ENCODE data around the gene RALGPS2. TPM values are rescaled to one million over a fixed set of nuclear protein-coding genes. Genes with fewer than 3 reads are reported as not detected.

RALGPS2 gene
- total and polyA plus RNA-seq, 2 of the 13 experiments (the other 11 are each of a cell fraction or from before 2014, with no cell fraction given) = 15.6 to 36.0 TPM

- TF ChIP-seq ZNF780A (CRISPR knock-in tag; IDR thresholded peaks at IDR 0.05) (no peak), TBX2 (CRISPR knock-in tag; IDR thresholded peaks at IDR 0.05; ENCODE audit: borderline replicate concordance) (peak; percentile 99), ZNF850 (CRISPR knock-in tag; conservative IDR thresholded peaks at IDR 0.05) (no peak), ZNF136 (CRISPR knock-in tag; IDR thresholded peaks at IDR 0.05; ENCODE audit: low read depth) (no peak), MXI1 (IDR thresholded peaks at IDR 0.05; ENCODE audit: borderline replicate concordance, low read depth, low read length) (peak; percentile 42; the same call in 1 of the 3 replicates), RAD51 (IDR thresholded peaks at IDR 0.05; ENCODE audit: borderline replicate concordance) (peak; percentile 37; the same call in 1 of the 2 replicates), ZNF720 (CRISPR knock-in tag; IDR thresholded peaks at IDR 0.05) (no peak), MED1 (CRISPR knock-in tag; IDR thresholded peaks at IDR 0.05) (peak; percentile 74), ZBTB42 (CRISPR knock-in tag; IDR thresholded peaks at IDR 0.05) (no peak), JUN (CRISPR knock-in tag; IDR thresholded peaks at IDR 0.05) (peak; percentile 74; the same call in 1 of the 2 replicates), ZNF644 (CRISPR knock-in tag; IDR thresholded peaks at IDR 0.05; ENCODE audit: low read depth) (0 out of 2 replicates have a peak, but pooled peaks have one; percentile 28), SCMH1 (CRISPR knock-in tag; IDR thresholded peaks at IDR 0.05; ENCODE audit: borderline replicate concordance) (no peak), ZNF232 (CRISPR knock-in tag; IDR thresholded peaks at IDR 0.05; ENCODE audit: borderline replicate concordance) (no peak), NCOR1 (IDR thresholded peaks at IDR 0.05; ENCODE audit: borderline replicate concordance, low read length) (peak; percentile 86; the same call in 1 of the 2 replicates), SIX4 (CRISPR knock-in tag; IDR thresholded peaks at IDR 0.05) (no peak), E2F2 (CRISPR knock-in tag; IDR thresholded peaks at IDR 0.05; ENCODE audit: borderline replicate concordance) (no peak), PAX8 (CRISPR knock-in tag; IDR thresholded peaks at IDR 0.05; ENCODE audit: borderline replicate concordance) (no peak)
- TF ChIP-seq, protein P1, sequence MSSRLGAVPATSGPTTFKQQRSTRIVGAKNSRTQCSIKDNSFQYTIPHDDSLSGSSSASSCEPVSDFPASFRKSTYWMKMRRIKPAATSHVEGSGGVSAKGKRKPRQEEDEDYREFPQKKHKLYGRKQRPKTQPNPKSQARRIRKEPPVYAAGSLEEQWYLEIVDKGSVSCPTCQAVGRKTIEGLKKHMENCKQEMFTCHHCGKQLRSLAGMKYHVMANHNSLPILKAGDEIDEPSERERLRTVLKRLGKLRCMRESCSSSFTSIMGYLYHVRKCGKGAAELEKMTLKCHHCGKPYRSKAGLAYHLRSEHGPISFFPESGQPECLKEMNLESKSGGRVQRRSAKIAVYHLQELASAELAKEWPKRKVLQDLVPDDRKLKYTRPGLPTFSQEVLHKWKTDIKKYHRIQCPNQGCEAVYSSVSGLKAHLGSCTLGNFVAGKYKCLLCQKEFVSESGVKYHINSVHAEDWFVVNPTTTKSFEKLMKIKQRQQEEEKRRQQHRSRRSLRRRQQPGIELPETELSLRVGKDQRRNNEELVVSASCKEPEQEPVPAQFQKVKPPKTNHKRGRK (CRISPR knock-in tag; IDR thresholded peaks at IDR 0.05) = no peak
- TF ChIP-seq, protein P2, sequence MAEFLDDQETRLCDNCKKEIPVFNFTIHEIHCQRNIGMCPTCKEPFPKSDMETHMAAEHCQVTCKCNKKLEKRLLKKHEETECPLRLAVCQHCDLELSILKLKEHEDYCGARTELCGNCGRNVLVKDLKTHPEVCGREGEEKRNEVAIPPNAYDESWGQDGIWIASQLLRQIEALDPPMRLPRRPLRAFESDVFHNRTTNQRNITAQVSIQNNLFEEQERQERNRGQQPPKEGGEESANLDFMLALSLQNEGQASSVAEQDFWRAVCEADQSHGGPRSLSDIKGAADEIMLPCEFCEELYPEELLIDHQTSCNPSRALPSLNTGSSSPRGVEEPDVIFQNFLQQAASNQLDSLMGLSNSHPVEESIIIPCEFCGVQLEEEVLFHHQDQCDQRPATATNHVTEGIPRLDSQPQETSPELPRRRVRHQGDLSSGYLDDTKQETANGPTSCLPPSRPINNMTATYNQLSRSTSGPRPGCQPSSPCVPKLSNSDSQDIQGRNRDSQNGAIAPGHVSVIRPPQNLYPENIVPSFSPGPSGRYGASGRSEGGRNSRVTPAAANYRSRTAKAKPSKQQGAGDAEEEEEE (CRISPR knock-in tag; IDR thresholded peaks at IDR 0.05; ENCODE audit: borderline replicate concordance) = no peak
- TF ChIP-seq, protein P3, sequence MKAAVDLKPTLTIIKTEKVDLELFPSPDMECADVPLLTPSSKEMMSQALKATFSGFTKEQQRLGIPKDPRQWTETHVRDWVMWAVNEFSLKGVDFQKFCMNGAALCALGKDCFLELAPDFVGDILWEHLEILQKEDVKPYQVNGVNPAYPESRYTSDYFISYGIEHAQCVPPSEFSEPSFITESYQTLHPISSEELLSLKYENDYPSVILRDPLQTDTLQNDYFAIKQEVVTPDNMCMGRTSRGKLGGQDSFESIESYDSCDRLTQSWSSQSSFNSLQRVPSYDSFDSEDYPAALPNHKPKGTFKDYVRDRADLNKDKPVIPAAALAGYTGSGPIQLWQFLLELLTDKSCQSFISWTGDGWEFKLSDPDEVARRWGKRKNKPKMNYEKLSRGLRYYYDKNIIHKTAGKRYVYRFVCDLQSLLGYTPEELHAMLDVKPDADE (CRISPR knock-in tag; IDR thresholded peaks at IDR 0.05) = no peak
- TF ChIP-seq, protein P4, sequence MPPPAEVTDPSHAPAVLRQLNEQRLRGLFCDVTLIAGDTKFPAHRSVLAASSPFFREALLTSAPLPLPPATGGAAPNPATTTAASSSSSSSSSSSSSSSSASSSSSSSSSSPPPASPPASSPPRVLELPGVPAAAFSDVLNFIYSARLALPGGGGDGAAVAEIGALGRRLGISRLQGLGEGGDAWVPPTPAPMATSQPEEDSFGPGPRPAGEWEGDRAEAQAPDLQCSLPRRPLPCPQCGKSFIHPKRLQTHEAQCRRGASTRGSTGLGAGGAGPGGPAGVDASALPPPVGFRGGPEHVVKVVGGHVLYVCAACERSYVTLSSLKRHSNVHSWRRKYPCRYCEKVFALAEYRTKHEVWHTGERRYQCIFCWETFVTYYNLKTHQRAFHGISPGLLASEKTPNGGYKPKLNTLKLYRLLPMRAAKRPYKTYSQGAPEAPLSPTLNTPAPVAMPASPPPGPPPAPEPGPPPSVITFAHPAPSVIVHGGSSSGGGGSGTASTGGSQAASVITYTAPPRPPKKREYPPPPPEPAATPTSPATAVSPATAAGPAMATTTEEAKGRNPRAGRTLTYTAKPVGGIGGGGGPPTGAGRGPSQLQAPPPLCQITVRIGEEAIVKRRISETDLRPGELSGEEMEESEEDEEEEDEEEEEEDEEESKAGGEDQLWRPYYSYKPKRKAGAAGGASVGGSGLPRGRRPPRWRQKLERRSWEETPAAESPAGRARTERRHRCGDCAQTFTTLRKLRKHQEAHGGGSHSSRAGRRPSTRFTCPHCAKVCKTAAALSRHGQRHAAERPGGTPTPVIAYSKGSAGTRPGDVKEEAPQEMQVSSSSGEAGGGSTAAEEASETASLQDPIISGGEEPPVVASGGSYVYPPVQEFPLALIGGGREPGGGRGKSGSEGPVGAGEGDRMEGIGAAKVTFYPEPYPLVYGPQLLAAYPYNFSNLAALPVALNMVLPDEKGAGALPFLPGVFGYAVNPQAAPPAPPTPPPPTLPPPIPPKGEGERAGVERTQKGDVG (CRISPR knock-in tag; IDR thresholded peaks at IDR 0.05; ENCODE audit: borderline replicate concordance) = no peak
Measured at GRCh38 chr1:178682429-178682828, 42.6 kb upstream of the RALGPS2 start (continued).

All from HepG2 (cell line).